ENCODE measurements around the gene GRM7. TPM values are rescaled to one million over a fixed set of nuclear protein-coding genes. Genes with fewer than 3 reads are reported as not detected.

Gene GRM7
- total RNA-seq, 2 experiments from 2014 or later, result not detected

DNA sequence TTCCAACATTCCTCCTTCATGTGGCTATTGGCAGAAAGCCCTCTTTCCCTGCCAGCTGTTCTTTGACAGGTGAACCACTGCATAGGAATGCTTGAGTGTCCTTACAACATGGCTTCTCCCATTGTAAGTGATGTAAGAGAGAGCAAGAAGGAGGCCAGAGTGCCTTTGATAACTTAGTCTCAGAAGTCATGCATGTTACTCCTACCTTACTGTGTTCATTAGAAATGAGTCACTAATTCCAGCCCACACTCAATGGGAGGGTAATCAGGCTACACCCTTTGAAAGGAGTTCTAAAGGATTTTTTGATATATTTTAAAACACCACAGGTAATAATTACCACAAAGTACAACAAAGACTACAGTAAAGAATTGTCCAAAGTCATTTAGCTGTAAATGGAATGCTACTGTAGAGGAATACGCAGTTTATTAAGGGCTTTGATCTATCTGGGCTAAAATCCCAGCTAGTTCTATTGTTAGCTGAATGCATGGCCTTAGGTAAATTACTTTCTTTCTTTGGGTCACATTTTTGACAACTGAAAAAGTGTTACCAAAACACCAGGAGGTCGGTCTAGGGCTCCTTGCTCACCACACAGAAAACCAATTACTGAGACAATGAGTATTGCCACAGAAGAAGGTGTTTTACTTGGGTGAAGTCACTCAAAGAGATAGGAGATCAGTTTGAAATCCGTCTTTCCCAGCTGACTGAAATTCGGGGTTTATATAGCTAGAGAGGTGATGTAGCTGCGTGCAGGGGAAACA lies 154.9 kb downstream of the GRM7 start:
- Histone ChIP-seq H3K4me1 (ENCODE audit: insufficient read depth, low read length, poor library complexity, severe bottlenecking) (no peaks in the 10 kb centered on the region), H3K36me3 (ENCODE audit: insufficient read depth, low read length) (no peaks in the 10 kb centered on the region), H3K4me3 (ENCODE audit: low read depth, low read length, poor library complexity, severe bottlenecking) (no peak overlapping the region), H3K79me2 (ENCODE audit: insufficient read depth, low read depth, low read length) (no peaks in the 10 kb centered on the region), H3K27ac (ENCODE audit: low read depth, low read length, poor library complexity, severe bottlenecking) (no peak overlapping the region), H3K9me2 (ENCODE audit: insufficient read depth, low read length) (no peaks in the 10 kb centered on the region), H2AFZ (ENCODE audit: low read length) (no peak overlapping the region), H3K4me2 (ENCODE audit: low read length) (no peak overlapping the region), H4K20me1 (ENCODE audit: insufficient read depth, low read length) (no peaks in the 10 kb centered on the region), H3K9me3 (ENCODE audit: low read length) (no peaks in the 10 kb centered on the region)
- POLR2A ChIA-PET, result interaction anchor here (0.7 to 0.9 kb wide), 2 partner anchors 9 to 962 kb away, joined by 3 read pairs; no protein-coding TSS in a partner anchor
- intact Hi-C loops (cut with micrococcal nuclease; ENCODE audit: unreplicated experiment), result no loop called here
- BruUV-seq (replicated peaks), result no TSS peak
- TF ChIP-seq EZH2phosphoT487 (IDR thresholded peaks at IDR 0.05; ENCODE audit: borderline replicate concordance, low read depth, low read length), result no peak
- no peak for TF ChIP-seq CTCF (conservative IDR thresholded peaks at IDR 0.05; ENCODE audit: low read length)
- CTCF ChIA-PET (ENCODE audit: unreplicated experiment), result no interaction called here
- DNase-seq (ENCODE audit: low spot score), result no peak

DNA sequence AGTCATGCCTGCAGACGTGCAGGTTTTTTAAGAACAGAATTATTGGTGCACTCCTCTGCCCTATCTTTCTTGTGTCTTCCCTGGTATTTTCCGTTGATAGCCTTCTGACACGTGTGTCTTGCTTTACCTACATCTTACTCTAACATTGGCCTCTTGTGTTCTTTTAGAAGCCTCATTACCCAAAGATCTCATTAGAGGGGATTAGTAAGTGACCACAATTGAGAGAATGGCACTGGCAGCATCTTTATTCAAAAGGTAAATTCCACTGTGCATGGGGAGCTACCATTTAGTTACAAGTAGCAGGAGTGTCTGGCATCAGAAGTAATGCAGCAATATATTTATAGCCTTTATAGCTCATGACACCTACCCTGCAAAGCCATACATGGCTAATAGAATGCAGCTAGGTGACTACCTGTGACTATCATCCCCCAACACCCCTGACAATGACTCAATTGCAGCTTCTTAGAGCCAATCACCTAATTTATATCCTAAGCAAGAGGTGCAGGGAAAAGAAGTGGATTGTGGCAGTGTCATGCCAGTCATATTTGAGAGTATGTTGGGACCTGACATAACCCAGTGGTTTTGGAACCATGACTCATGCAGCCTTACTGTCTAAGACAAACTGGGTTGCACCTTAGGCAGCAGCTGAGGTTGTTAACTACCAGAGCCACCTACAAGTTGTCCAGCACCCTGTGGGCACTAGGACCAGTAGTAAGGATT lies 164.8 kb downstream of the GRM7 start:
- DNase-seq (ENCODE audit: low spot score), result no peak
- POLR2A ChIA-PET, result interaction anchor here (0.9 kb wide), 2 partner anchors 9 to 17 kb away, joined by 3 to 6 read pairs; no protein-coding TSS in a partner anchor

More for the DNA sequence above, 164.8 kb downstream of the GRM7 start:
- TF ChIP-seq EZH2phosphoT487 (IDR thresholded peaks at IDR 0.05; ENCODE audit: borderline replicate concordance, low read depth, low read length), result no peak
- no peak for TF ChIP-seq CTCF (conservative IDR thresholded peaks at IDR 0.05; ENCODE audit: low read length)
- Histone ChIP-seq H3K4me1 (ENCODE audit: insufficient read depth, low read length, poor library complexity, severe bottlenecking) (no peaks in the 10 kb centered on the region), H3K79me2 (ENCODE audit: insufficient read depth, low read depth, low read length) (no peaks in the 10 kb centered on the region), H3K9me2 (ENCODE audit: insufficient read depth, low read length) (no peaks in the 10 kb centered on the region), H4K20me1 (ENCODE audit: insufficient read depth, low read length) (no peaks in the 10 kb centered on the region), H3K27ac (ENCODE audit: low read depth, low read length, poor library complexity, severe bottlenecking) (no peak overlapping the region), H3K9me3 (ENCODE audit: low read length) (no peaks in the 10 kb centered on the region), H3K36me3 (ENCODE audit: insufficient read depth, low read length) (no peaks in the 10 kb centered on the region), H3K4me3 (ENCODE audit: low read depth, low read length, poor library complexity, severe bottlenecking) (no peak overlapping the region), H2AFZ (ENCODE audit: low read length) (no peak overlapping the region), H3K4me2 (ENCODE audit: low read length) (no peak overlapping the region)
- BruUV-seq (replicated peaks), result no TSS peak
- intact Hi-C loops (cut with micrococcal nuclease; ENCODE audit: unreplicated experiment), result no loop called here
- CTCF ChIA-PET (ENCODE audit: unreplicated experiment), result no interaction called here
